GM21717 (cell line): ENCODE data around the gene SACM1L.
"Not testable (repeated sequence)": the region's sequence is repeated elsewhere in the genome, so short reads cannot be mapped to it uniquely, and the experiment has no call there.

Experiments used
- ATAC-seq: cut with Tn5 transposase; IDR thresholded peaks from one replicate; pipeline ENCODE4 v1.9.1; 2021; ENCODE audit warnings: mild to moderate bottlenecking, moderate library complexity; ENCODE audit not compliant: unreplicated experiment

The SACM1L gene

GRCh38 chr3:45737234-45737633 lies 48.0 kb downstream of the SACM1L start:
- no peak for ATAC-seq

DNA sequence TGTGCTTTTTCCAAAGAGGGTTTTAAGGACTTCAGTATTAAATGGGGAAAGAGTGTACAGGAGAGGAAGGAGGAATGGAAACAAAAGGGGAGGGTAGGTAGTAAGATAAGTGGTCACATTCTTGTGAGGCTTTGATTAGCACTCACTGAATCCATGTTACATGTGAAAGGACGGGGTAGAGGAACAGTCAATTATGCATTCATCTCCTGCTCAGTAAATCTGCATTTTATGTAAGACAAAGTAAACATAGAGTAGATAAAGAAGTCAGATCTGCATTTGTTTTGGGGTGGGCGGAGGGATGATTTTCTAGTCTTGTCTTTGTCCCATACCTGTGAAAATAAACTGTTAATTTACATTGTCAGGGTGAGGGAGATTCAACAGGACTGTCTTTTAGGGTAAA lies 50.8 kb downstream of the SACM1L start:
- no peak for ATAC-seq

GRCh38 chr3:45741247-45741646 lies 52.1 kb downstream of the SACM1L start:
- ATAC-seq, result no peak

DNA sequence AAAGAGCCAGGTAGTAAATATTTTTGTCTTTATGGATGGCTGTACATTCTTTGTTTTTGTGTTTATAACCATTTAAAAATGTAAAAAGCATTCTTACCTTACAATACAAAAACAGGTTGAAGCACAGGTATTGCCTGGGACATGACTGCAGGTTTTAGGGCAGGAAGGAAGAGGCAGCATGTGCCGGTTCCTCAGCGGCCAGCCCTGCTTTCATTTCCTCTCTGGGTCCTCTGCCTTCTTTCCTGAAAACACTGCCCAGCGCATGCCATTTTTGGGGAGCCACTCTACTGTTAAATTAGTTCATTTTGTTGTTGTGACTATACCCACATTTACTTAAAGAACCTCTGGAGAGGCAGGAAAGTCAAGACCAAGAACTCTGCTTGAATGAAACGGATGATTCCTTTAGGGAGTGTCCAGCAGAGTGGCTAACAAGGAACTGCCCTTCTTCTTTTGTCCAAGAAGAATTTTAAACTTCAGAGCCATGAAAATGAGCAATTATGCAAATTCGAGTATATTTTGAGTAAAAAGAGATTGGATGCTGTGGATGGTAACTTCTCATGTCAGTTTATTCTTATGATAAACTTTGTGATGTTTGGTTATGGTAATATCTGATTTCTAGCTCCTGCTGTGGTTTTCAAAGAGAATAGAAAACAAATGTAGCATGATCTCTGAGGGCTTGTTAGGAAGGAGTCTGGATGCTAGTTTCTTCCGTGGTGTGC lies 52.7 kb downstream of the SACM1L start:
- ATAC-seq, result no peak

DNA sequence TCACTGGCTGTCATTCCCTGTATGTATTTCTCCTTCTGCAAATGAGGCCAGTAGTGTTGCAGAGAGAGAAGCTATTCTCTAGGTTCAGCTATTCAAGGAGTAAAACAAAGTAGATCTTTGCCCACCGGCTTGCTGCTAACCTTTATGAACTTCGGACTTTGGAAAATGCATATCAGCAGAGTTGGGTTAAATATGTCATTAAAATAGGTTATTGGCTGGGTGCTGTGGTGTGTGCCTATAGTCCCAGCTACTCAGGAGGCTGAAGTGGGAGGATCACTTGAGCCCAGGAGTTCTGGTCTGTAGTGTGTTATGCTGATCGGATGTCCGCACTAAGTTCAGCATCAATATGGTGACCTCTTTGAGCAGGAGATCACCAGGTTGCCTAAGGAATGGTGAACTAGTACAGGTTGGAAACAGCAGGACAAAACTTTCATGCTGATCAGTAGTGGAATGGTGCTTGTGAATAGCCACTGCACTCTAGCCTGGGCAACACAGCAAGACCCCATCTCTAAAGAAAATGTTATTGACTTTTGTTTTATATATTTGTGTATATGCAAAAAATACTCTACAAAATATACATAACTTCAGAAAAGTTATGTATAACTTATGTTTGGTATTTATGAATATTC lies 53.4 kb downstream of the SACM1L start:
- no peak for ATAC-seq

GRCh38 chr3:45746165-45746776 lies 57.1 kb downstream of the SACM1L start:
- ATAC-seq, result no peak

DNA sequence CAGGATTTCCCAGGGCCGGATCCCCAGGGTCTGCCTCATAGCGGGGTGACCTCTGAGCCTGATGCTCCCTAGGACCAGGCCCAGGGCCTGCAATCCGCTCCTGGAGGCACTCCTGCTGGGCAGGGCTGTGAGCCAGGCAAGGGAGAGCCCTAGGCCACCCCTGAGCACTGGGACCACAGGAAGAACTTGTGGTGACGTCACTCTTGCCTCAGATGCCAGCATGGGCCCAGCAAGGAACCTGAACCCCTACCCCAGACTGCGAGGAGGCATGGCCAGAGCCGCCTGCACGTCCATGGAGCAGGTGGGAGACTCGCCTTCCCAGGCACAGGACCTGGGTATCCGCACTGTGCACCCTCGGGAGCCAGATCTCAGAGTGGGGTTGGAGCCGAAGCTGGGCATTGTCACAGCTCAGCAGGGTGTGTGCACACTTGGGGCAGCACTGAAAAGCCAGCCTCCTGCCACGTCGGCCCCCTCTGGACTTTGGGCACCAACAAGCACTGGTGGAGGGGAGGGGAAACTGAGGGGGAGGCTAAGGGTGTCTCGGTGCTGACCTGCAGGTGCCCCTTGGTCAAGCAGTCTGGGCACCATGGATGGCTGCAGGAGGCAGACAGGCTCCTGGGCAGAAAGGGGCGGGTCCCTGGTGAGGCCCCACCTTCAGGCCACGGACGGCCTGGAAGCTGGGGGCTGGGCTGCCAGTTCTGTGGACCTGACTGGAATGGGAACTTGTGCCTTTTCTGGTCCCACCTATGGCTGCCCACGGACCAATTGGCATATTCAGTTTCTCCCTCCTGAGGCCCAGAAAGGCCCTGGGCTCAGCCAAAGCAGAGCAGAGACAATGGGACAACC lies 57.8 kb downstream of the SACM1L start:
- no peak for ATAC-seq

DNA sequence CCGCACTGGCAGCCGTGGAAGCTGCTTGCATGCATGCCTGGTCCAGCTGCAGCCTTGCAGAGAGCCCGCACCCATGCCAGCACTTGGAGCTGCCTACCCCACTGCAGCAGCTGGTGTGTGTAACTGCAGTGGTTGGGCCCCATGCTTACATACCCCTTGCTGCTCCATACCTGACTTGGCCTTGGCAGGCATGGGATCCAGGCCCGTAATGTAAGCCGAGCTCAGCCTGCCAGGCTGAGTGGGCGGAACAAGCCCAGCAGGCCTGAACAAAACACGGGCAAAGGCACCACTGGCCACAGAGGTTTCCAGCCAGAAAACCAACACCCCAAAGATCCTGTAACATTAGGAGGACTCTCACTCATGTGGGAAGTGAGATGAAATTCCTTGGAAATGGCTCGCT lies 58.9 kb downstream of the SACM1L start:
- no peak for ATAC-seq

- not testable (repeated sequence) for ATAC-seq
Observed at GRCh38 chr3:45749036-45749600, 59.9 kb downstream of the SACM1L start.

DNA sequence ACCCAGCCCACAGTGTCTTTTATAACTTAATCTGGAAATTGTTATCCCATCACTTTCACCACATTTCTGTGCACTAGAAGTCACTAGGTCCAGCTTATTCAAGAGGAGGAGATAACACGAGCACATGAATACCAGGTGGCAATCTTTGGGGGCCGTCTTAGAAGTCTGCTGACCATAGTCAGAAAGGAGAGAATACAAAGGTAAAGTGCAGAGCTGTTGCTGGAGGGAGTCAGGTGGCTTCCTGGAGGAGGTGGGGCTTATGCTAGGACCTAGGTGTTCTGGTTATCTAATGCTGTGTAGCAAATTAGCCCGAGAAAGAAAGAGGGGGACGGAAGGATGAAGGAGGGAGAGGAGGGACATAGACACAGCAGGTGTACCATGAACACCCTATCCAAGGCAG lies 60.7 kb downstream of the SACM1L start:
- no peak for ATAC-seq

- no peak for ATAC-seq
Observed at GRCh38 chr3:45751537-45752242, 62.5 kb downstream of the SACM1L start.

GRCh38 chr3:45753095-45753494 lies 63.9 kb downstream of the SACM1L start:
- ATAC-seq, result no peak

DNA sequence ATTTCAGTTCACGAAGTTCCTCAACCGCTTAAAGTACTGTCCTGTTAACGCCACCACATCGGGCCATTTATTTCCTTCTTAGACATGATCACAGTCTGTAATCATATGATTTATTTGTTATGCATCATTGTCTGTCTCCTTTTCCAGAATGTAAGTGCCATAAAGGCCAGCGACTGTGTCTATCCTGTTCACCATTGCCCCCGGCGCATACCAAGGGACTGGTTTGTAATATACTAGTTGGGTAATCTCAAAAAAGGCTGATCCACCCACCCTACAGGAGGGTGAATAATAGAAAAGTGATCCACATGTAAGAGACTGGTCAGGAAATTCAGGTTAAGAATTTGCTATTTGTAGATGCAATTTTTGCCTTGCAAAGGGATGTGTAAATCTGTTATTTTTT lies 65.3 kb downstream of the SACM1L start:
- ATAC-seq, result no peak

DNA sequence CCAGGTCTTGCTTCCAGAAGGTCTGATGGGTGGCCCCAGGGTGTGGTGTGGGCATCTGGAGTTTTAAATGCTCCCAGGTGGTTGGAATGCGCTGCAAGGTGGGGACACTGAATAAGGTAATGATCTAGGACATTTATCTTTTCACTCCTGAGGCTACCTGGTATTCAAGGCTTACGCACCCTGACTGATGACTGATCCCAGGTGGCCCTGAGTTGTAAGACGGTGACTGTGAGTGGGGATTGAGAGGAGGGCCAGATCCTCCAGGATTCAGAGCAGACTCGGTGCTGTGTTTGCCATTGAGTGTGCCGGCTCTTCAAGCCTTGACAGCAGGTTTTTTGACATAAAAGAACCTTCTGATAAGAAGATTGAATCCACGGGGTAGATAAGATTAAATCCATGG lies 66.9 kb downstream of the SACM1L start:
- ATAC-seq, result no peak

GRCh38 chr3:45757141-45757540 lies 67.9 kb downstream of the SACM1L start:
- ATAC-seq, result not testable (repeated sequence)

DNA sequence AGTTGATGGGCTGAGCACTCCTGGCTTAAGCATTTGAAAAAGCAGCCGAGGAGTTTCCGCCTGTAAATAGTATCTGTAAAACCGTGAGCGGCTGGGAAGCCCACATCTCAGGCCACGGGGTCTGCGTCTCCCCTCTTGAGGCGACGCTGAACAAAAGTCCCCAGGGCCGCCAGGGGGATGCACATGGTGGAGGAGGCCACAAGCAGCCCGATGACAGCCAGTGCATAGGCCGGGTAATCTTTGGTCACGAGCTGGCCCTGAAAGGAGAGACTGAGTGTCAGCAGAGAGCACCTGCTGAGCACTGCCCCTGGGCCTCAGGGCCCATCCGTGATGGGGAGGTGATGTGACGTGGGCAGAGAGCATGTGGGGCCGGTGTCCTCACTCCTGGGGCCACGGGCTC lies 69.7 kb downstream of the SACM1L start:
- ATAC-seq, result no peak

DNA sequence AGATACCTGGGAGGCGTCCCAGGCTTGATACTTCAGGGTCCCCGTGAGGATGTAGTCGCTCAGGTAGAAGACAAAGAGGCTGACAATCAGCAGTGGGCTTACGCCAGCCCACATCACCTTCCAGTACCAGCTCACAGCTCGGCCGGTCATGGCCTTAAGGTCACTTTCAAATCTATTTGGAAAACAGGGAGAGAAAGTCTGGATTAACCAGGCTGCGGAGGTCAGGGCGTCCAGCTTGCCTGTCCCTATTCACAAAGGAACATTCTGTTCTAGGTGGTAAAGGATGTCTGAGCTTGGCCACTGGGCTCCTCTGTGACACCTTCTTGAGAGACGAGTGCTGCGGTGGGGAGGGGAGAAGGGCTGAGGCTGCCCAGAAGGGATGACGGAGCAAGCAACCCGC lies 70.7 kb downstream of the SACM1L start:
- no peak for ATAC-seq

- ATAC-seq, result no peak
Observed at GRCh38 chr3:45760878-45761711, 71.9 kb downstream of the SACM1L start.

DNA sequence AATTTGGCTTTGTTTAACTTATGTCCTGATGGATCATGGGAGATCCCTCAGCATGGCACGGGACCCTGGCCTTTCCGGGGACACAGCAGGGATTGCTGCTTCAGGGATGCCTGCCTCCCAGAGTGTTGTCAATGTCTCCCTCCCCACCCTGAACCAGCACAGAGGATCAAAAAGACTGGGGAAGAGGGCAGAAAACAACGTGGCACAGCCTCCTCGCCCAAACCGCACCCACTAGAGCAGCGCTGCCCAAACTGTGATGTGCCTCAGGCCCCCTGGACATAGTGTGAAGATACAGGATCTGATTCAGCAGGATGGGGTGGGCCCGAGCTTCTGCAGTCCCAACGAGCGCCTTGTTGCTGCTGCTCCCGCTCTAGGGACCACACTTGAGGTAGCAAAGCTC lies 72.6 kb downstream of the SACM1L start:
- no peak for ATAC-seq
